ENCODE measurements around the gene SNAPC5.

GRCh38 chr15:66535056-66535455 is 37.5 kb upstream of the SNAPC5 start:
- TF ChIP-seq CTCF (IDR thresholded peaks at IDR 0.05 in 2 of 3, conservative IDR thresholded peaks at IDR 0.05 in 1 of 3; ENCODE audit: borderline replicate concordance in 1 of 3, insufficient read depth in 1 of 3, low read depth in 2 of 3, low read length in 2 of 3) (no peak), POLR2A (IDR thresholded peaks at IDR 0.05; ENCODE audit: borderline replicate concordance, extremely low read depth, insufficient read depth, insufficient read length) (no peak), SP1 (IDR thresholded peaks at IDR 0.05; ENCODE audit: low read depth) (no peak), TCF7L2 (IDR thresholded peaks at IDR 0.05; ENCODE audit: borderline replicate concordance, extremely low read depth, insufficient read depth, insufficient read length) (no peak)
